Neural cell (in vitro differentiated cells): Measurements from ENCODE around the gene CYP27B1. TPM values are rescaled to one million over a fixed set of nuclear protein-coding genes. Genes with fewer than 3 reads are reported as not detected.

ENCODE experiments used
- H2AFZ ChIP-seq: fragments of 200-600, 300-800 bp; sonication (generic), shearing (Covaris generic); 2 replicates; pipeline ENCODE4 v1.6.0; 2014; ENCODE audit warnings: low read depth, mild to moderate bottlenecking, antibody characterized with exemption, low read length, moderate library complexity
- H3F3A ChIP-seq: fragments of 200-600 bp; shearing (Covaris generic); 2 replicates; pipeline ENCODE4 v1.6.1; 2016; ENCODE audit warnings: mild to moderate bottlenecking, moderate library complexity, mixed read lengths, antibody characterized with exemption, low read length; ENCODE audit not compliant: insufficient read depth, poor library complexity, severe bottlenecking
- H3K27ac ChIP-seq: fragments of 200-600, 300-800 bp; sonication (generic), shearing (Covaris generic); 2 replicates; pipeline ENCODE4 v1.5.1; 2014; ENCODE audit warnings: mild to moderate bottlenecking, low read length, moderate library complexity
- H3K27me3 ChIP-seq: fragments of 300-800, 200-600 bp; sonication (generic), shearing (Covaris generic); 2 replicates; pipeline ENCODE4 v1.6.0; 2014; ENCODE audit warnings: mild to moderate bottlenecking, low read depth, low read length, moderate library complexity; ENCODE audit not compliant: insufficient read depth
- H3K36me3 ChIP-seq: fragments of 300-800, 200-600 bp; sonication (generic), shearing (Covaris generic); 2 replicates; pipeline ENCODE4 v1.5.1; 2014; ENCODE audit warnings: mild to moderate bottlenecking, antibody characterized with exemption, low read length, moderate library complexity; ENCODE audit not compliant: insufficient read depth
- H3K4me2 ChIP-seq: fragments of 300-800, 200-600 bp; sonication (generic), shearing (Covaris generic); 2 replicates; pipeline ENCODE4 v1.6.0; 2014; ENCODE audit warnings: mild to moderate bottlenecking, low read length
- H3K4me3 ChIP-seq: fragments of 300-800, 200-600 bp; sonication (generic), shearing (Covaris generic); 2 replicates; pipeline ENCODE4 v1.5.1; 2014; ENCODE audit warnings: mild to moderate bottlenecking, low read length, moderate library complexity
- H3K79me2 ChIP-seq: fragments of 200-600 bp; shearing (Covaris generic); replicated peaks from 2 replicates; pipeline ENCODE4 v1.6.0; 2014; ENCODE audit warnings: mild to moderate bottlenecking, low read length, moderate library complexity; ENCODE audit not compliant: insufficient read depth
- H3K9ac ChIP-seq: fragments of 300-800, 200-600 bp; sonication (generic), shearing (Covaris generic); 2 replicates; pipeline ENCODE4 v1.6.1; 2016; ENCODE audit warnings: mild to moderate bottlenecking, low read length, mixed read lengths
- H3K9me2 ChIP-seq: fragments of 200-600 bp; shearing (Covaris generic); 2 replicates; pipeline ENCODE4 v1.6.1; 2016; ENCODE audit warnings: mild to moderate bottlenecking, low read length, mixed read lengths; ENCODE audit not compliant: insufficient read depth
- H3K9me3 ChIP-seq: fragments of 200-600, 300-800 bp; sonication (generic), shearing (Covaris generic); 2 replicates; pipeline ENCODE4 v1.6.1; 2016; ENCODE audit warnings: mild to moderate bottlenecking, mixed run types, low read length, moderate library complexity, mixed read lengths
- H4K20me1 ChIP-seq: fragments of 200-600 bp; shearing (Covaris generic); 2 replicates; pipeline ENCODE4 v1.6.1; 2016; ENCODE audit warnings: mild to moderate bottlenecking, mixed run types; ENCODE audit not compliant: insufficient read depth
- CTCF ChIP-seq: fragments of 450-650 bp; IDR thresholded peaks from 2 replicates; pipeline ENCODE4 v1.5.1; 2014; ENCODE audit warnings: antibody characterized with exemption, mild to moderate bottlenecking, moderate library complexity; ENCODE audit not compliant: poor library complexity, severe bottlenecking
- EP300 ChIP-seq: fragments of 450-650 bp; conservative IDR thresholded peaks from 2 replicates; pipeline ENCODE4 v1.6.1; 2014; ENCODE audit warnings: antibody characterized with exemption, mild to moderate bottlenecking, moderate library complexity; ENCODE audit not compliant: poor library complexity, severe bottlenecking
- EZH2 ChIP-seq: fragments of 200-600, 300-800 bp; shearing (Covaris generic), sonication (generic); IDR thresholded peaks from 2 replicates; pipeline ENCODE4 v1.6.1; 2014; ENCODE audit warnings: antibody characterized with exemption, low read length, borderline replicate concordance, mild to moderate bottlenecking; ENCODE audit not compliant: insufficient read depth, poor library complexity, severe bottlenecking
- MXI1 ChIP-seq: fragments of 450-650 bp; conservative IDR thresholded peaks from 2 replicates; pipeline ENCODE4 v1.6.1; 2014; ENCODE audit warnings: antibody characterized with exemption, mild to moderate bottlenecking; ENCODE audit not compliant: poor library complexity, severe bottlenecking
- POLR2AphosphoS5 ChIP-seq: IDR thresholded peaks from 2 replicates; pipeline ENCODE4 v1.6.1; 2012
- RAD21 ChIP-seq: fragments of 450-650 bp; conservative IDR thresholded peaks from 2 replicates; pipeline ENCODE4 v1.6.1; 2014; ENCODE audit warnings: antibody characterized with exemption, mild to moderate bottlenecking, moderate library complexity
- SMC3 ChIP-seq: fragments of 450-650 bp; conservative IDR thresholded peaks from 2 replicates; pipeline ENCODE4 v1.6.1; 2014; ENCODE audit warnings: antibody characterized with exemption, mild to moderate bottlenecking, moderate library complexity; ENCODE audit not compliant: poor library complexity
- TAF1 ChIP-seq: IDR thresholded peaks from 2 replicates; pipeline ENCODE4 v1.6.1; 2012; ENCODE audit warnings: low read depth
- polyA plus RNA-seq: library from polyadenylated mRNA; depleted of rRNA; stranded (reverse); fragments of >200 nt; gene quantifications from 2 replicates; pipeline ENCODE4 v1.2.3, GENCODE V29; 2014
- TF ChIP-seq, protein P1 (sequence below): IDR thresholded peaks from 2 replicates; pipeline ENCODE4 v1.6.1; 2012; ENCODE audit warnings: borderline replicate concordance

CYP27B1 gene
- polyA plus RNA-seq, 1 donor from 2014 or later = 1.4 TPM

- Histone ChIP-seq H3K9me3 (no peaks in the 10 kb centered on the region), H3K36me3 (peaks cover 4% of the 10 kb centered on the region), H4K20me1 (no peaks in the 10 kb centered on the region), H3K4me2 (no peak overlapping the region), H3K27me3 (peaks cover 30% of the 10 kb centered on the region), H3K4me3 (no peak overlapping the region), H2AFZ (no peak overlapping the region), H3F3A (no peaks in the 10 kb centered on the region), H3K79me2 (no peaks in the 10 kb centered on the region), H3K9ac (no peak overlapping the region), H3K27ac (no peak overlapping the region), H3K9me2 (no peaks in the 10 kb centered on the region)
- TF ChIP-seq, protein P1, sequence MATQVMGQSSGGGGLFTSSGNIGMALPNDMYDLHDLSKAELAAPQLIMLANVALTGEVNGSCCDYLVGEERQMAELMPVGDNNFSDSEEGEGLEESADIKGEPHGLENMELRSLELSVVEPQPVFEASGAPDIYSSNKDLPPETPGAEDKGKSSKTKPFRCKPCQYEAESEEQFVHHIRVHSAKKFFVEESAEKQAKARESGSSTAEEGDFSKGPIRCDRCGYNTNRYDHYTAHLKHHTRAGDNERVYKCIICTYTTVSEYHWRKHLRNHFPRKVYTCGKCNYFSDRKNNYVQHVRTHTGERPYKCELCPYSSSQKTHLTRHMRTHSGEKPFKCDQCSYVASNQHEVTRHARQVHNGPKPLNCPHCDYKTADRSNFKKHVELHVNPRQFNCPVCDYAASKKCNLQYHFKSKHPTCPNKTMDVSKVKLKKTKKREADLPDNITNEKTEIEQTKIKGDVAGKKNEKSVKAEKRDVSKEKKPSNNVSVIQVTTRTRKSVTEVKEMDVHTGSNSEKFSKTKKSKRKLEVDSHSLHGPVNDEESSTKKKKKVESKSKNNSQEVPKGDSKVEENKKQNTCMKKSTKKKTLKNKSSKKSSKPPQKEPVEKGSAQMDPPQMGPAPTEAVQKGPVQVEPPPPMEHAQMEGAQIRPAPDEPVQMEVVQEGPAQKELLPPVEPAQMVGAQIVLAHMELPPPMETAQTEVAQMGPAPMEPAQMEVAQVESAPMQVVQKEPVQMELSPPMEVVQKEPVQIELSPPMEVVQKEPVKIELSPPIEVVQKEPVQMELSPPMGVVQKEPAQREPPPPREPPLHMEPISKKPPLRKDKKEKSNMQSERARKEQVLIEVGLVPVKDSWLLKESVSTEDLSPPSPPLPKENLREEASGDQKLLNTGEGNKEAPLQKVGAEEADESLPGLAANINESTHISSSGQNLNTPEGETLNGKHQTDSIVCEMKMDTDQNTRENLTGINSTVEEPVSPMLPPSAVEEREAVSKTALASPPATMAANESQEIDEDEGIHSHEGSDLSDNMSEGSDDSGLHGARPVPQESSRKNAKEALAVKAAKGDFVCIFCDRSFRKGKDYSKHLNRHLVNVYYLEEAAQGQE = no peak
- no peak for TF ChIP-seq TAF1
- TF ChIP-seq POLR2AphosphoS5 = no peak
- TF ChIP-seq MXI1 = no peak
- no peak for TF ChIP-seq SMC3
- no peak for TF ChIP-seq CTCF
- TF ChIP-seq EP300 = no peak
- no peak for TF ChIP-seq EZH2
These were observed 43.3 kb downstream of the CYP27B1 start for GRCh38 chr12:57723630-57723962.

- H3K36me3 ChIP-seq = peaks cover 4% of the 10 kb centered on the region
- no peak overlapping the region for H3K4me2 ChIP-seq
- no peak overlapping the region for H3K4me3 ChIP-seq
- no peak overlapping the region for H2AFZ ChIP-seq
- H3K9ac ChIP-seq = no peak overlapping the region
- peaks cover 24% of the 10 kb centered on the region for H3K27me3 ChIP-seq
- H4K20me1 ChIP-seq = no peaks in the 10 kb centered on the region
- H3K79me2 ChIP-seq = no peaks in the 10 kb centered on the region
- no peaks in the 10 kb centered on the region for H3K9me3 ChIP-seq
- no peaks in the 10 kb centered on the region for H3F3A ChIP-seq
- H3K9me2 ChIP-seq = no peaks in the 10 kb centered on the region
- no peak for TF ChIP-seq CTCF
- TF ChIP-seq, protein P1 = no peak
- no peak for TF ChIP-seq TAF1
- no peak for TF ChIP-seq EZH2
- no peak for TF ChIP-seq SMC3
- TF ChIP-seq RAD21 = no peak
- TF ChIP-seq EP300 = no peak
- no peak for TF ChIP-seq MXI1
- no peak for TF ChIP-seq POLR2AphosphoS5
- H3K27ac ChIP-seq = no peak overlapping the region
These were observed 43.9 kb downstream of the CYP27B1 start for GRCh38 chr12:57722716-57723629.
